ENCODE measurements around the gene CASP2.

GRCh38 chr7:143282124-143282523, 6.0 kb upstream of the CASP2 start:
- TF ChIP-seq CTCF (IDR thresholded peaks at IDR 0.05) (no peak), POLR2AphosphoS5 (IDR thresholded peaks at IDR 0.05; ENCODE audit: low read depth, low read length) (no peak), MAX (IDR thresholded peaks at IDR 0.05; ENCODE audit: low read depth) (no peak), SMC3 (IDR thresholded peaks at IDR 0.05; ENCODE audit: low read depth, low read length) (no peak), SIN3A (IDR thresholded peaks at IDR 0.05; ENCODE audit: borderline replicate concordance, low read depth, low read length) (no peak), RCOR1 (IDR thresholded peaks at IDR 0.05; ENCODE audit: low read length) (no peak), RFX5 (IDR thresholded peaks at IDR 0.05; ENCODE audit: low read length) (no peak), YY1 (IDR thresholded peaks at IDR 0.05; ENCODE audit: low read depth) (no peak), IRF3 (IDR thresholded peaks at IDR 0.05; ENCODE audit: low read depth, low read length) (no peak)

All from SK-N-SH (cell line).